ENCODE data around the gene GAREM1. TPM values are rescaled to one million over a fixed set of nuclear protein-coding genes. Genes with fewer than 3 reads are reported as not detected.

GAREM1 gene
- total RNA-seq, 3 donors from 2014 or later, result 14.5 to 29.0 (median 19.6) TPM

GRCh38 chr18:32302806-32303205, 167.9 kb downstream of the GAREM1 start:
- intact Hi-C loops (cut with DNase I, micrococcal nuclease), result no loop called here
- no peak for TF ChIP-seq CTCF (IDR thresholded peaks at IDR 0.05)
- H3K9me3 ChIP-seq, result no peaks in the 10 kb centered on the region
- no peak overlapping the region for H3K4me3 ChIP-seq
- DNase-seq, result no peak
- H3K4me1 ChIP-seq (ENCODE audit: low read depth), result no peaks in the 10 kb centered on the region
- no peaks in the 10 kb centered on the region for H3K36me3 ChIP-seq (ENCODE audit: low read depth)
- no peak for ATAC-seq

GRCh38 chr18:32301976-32302743, 168.5 kb downstream of the GAREM1 start:
- Histone ChIP-seq H3K9me3 (no peaks in the 10 kb centered on the region), H3K4me1 (ENCODE audit: low read depth) (no peaks in the 10 kb centered on the region), H3K4me3 (no peak overlapping the region), H3K36me3 (ENCODE audit: low read depth) (no peaks in the 10 kb centered on the region)
- intact Hi-C loops (cut with DNase I, micrococcal nuclease), result no loop called here
- TF ChIP-seq CTCF (IDR thresholded peaks at IDR 0.05), result no peak
- no peak for DNase-seq
- ATAC-seq, result peak; percentile 90

GRCh38 chr18:32301361-32301760, 169.3 kb downstream of the GAREM1 start:
- no peak overlapping the region for H3K4me3 ChIP-seq

GRCh38 chr18:32300914-32301313, 169.8 kb downstream of the GAREM1 start:
- TF ChIP-seq CTCF (IDR thresholded peaks at IDR 0.05), result no peak
- no peak for DNase-seq
- no peak for ATAC-seq

More at GRCh38 chr18:32301361-32301760, 169.3 kb downstream of the GAREM1 start:
- Histone ChIP-seq H3K36me3 (ENCODE audit: low read depth) (no peaks in the 10 kb centered on the region), H3K4me1 (ENCODE audit: low read depth) (peaks cover 2% of the 10 kb centered on the region), H3K9me3 (no peaks in the 10 kb centered on the region)
- no peak for ATAC-seq
- intact Hi-C loops (cut with DNase I, micrococcal nuclease), result no loop called here
- no peak for DNase-seq
- TF ChIP-seq CTCF (IDR thresholded peaks at IDR 0.05), result no peak

DNA sequence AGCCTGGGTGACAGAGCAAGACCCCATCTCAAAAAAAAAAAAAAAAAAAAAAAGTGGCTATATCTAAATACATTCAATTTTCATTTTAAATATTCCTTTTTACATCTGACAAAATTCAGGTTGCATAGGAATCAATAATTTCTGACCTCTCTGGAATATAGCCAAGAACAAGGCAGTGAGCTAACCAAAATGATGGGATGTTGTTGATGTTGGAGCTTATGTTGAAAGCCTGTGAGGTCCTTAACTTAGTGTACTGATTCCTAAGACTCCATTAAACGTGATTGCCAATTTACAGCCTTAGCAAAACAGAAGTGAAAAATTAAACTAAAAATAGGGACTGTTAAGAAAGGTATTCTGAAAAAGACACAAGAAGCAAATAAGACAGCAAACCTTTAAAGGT, 171.2 kb downstream of the GAREM1 start:
- no peak overlapping the region for H3K4me3 ChIP-seq
- ATAC-seq, result no peak
- no peak for TF ChIP-seq CTCF (IDR thresholded peaks at IDR 0.05)
- H3K36me3 ChIP-seq (ENCODE audit: low read depth), result no peaks in the 10 kb centered on the region
- DNase-seq, result no peak
- intact Hi-C loops (cut with DNase I, micrococcal nuclease), result loop anchor here in 1 of 2 donors (10.0 kb wide), 1 partner anchor 175 kb away; the partner anchor contains the start of gene GAREM1
- no peaks in the 10 kb centered on the region for H3K9me3 ChIP-seq
- peaks cover 6% of the 10 kb centered on the region for H3K4me1 ChIP-seq (ENCODE audit: low read depth)

More at GRCh38 chr18:32300914-32301313, 169.8 kb downstream of the GAREM1 start:
- Histone ChIP-seq H3K4me1 (ENCODE audit: low read depth) (peaks cover 6% of the 10 kb centered on the region), H3K4me3 (no peak overlapping the region), H3K9me3 (no peaks in the 10 kb centered on the region), H3K36me3 (ENCODE audit: low read depth) (no peaks in the 10 kb centered on the region)
- intact Hi-C loops (cut with DNase I, micrococcal nuclease), result no loop called here

Measured in mucosa of descending colon (tissue), 3 donors.